NOMO-1 (cell line): ENCODE measurements around the gene ATXN7L2.

Experiments
- DNase-seq, 2 experiments: peaks; one replicate each; lab custom pipeline; 2025; ENCODE audit not compliant: unreplicated experiment in 2 of 2; lab: John Stamatoyannopoulos, UW

ATXN7L2 gene

GRCh38 chr1:109522026-109522425 lies 38.3 kb downstream of the ATXN7L2 start:
- no peak for DNase-seq

- no peak for DNase-seq
Observed at GRCh38 chr1:109523706-109524105, 40.0 kb downstream of the ATXN7L2 start.

GRCh38 chr1:109527098-109527811 lies 43.5 kb downstream of the ATXN7L2 start:
- no peak for DNase-seq

- no peak for DNase-seq
Observed at GRCh38 chr1:109527846-109528695, 44.4 kb downstream of the ATXN7L2 start.

- no peak for DNase-seq
Observed at GRCh38 chr1:109528712-109529111, 45.0 kb downstream of the ATXN7L2 start.

- no peak for DNase-seq
Observed at GRCh38 chr1:109529881-109530456, 46.3 kb downstream of the ATXN7L2 start.

- DNase-seq: no peak
Observed at GRCh38 chr1:109530457-109531087, 46.9 kb downstream of the ATXN7L2 start.

GRCh38 chr1:109531380-109531779 lies 47.7 kb downstream of the ATXN7L2 start:
- no peak for DNase-seq

GRCh38 chr1:109531826-109532364 lies 48.2 kb downstream of the ATXN7L2 start:
- DNase-seq: no peak

GRCh38 chr1:109532365-109533136 lies 48.8 kb downstream of the ATXN7L2 start:
- peak; percentile 47 to 56 for DNase-seq

GRCh38 chr1:109534307-109534858 lies 50.7 kb downstream of the ATXN7L2 start:
- no peak for DNase-seq

GRCh38 chr1:109535481-109535880 lies 51.8 kb downstream of the ATXN7L2 start:
- no peak for DNase-seq

GRCh38 chr1:109535971-109536491 lies 52.3 kb downstream of the ATXN7L2 start:
- DNase-seq: no peak

GRCh38 chr1:109537450-109538178 lies 53.9 kb downstream of the ATXN7L2 start:
- DNase-seq: no peak

GRCh38 chr1:109538827-109539555 lies 55.3 kb downstream of the ATXN7L2 start:
- no peak for DNase-seq

- no peak for DNase-seq
Observed at GRCh38 chr1:109539676-109540075, 56.0 kb downstream of the ATXN7L2 start, which contains the start of gene GPR61. GPR61 (plus strand) TSS chr1:109539872; CDS start chr1:109543023, 3,151 bp downstream.

- no peak for DNase-seq
Observed at GRCh38 chr1:109541102-109541501, 57.4 kb downstream of the ATXN7L2 start.
